GM12878 (cell line): ENCODE measurements around the gene GPHB5. TPM values are rescaled to one million over a fixed set of nuclear protein-coding genes. Genes with fewer than 3 reads are reported as not detected.

ENCODE experiments used
- ATAC-seq: fragments of 200-7000 bp; cut with Tn5 transposase; 3 replicates; pipeline ENCODE4 v1.9.1; 2020; ENCODE audit warnings: mild to moderate bottlenecking, moderate library complexity
- BruUV-seq: library from RNA; stranded (reverse); fragments of 400-500 nt; replicated peaks from 2 replicates; lab custom pipeline; 2021; lab: Mats Ljungman, UMichigan
- CTCF ChIA-PET: fragments of 300-600 bp; sonication (Branson Sonifier 250); formaldehyde crosslinking; extraction: SDS; loops from one replicate; lab custom pipeline; 2021; ENCODE audit warnings: inconsistent platforms; lab: Yijun Ruan, JAX
- POLR2A ChIA-PET: fragments of 350-600 bp; formaldehyde crosslinking; extraction: SDS; loops from one replicate; lab custom pipeline; 2021; ENCODE audit warnings: inconsistent platforms; lab: Charles Lee
- RAD21 ChIA-PET: fragments of 300-600 bp; sonication (Branson Sonifier 250); formaldehyde crosslinking; loops from one replicate; lab custom pipeline; 2023; ENCODE audit warnings: antibody characterized with exemption; ENCODE audit not compliant: unreplicated experiment; lab: Charles Lee
- SMC1A ChIA-PET: fragments of 300-600 bp; sonication (Branson Sonifier 250); formaldehyde crosslinking; loops from one replicate; lab custom pipeline; 2023; ENCODE audit not compliant: unreplicated experiment, uncharacterized antibody; lab: Charles Lee
- DNase-seq: peaks from one replicate; pipeline ENCODE4 v3.0.0-alpha.2; 2011; ENCODE audit warnings: low read depth, low spot score
- FAIRE-seq: peaks from 3 replicates; lab custom pipeline; 2011; peaks lifted over from hg19 to GRCh38; lab: Jason Lieb, UNC
- H2AFZ ChIP-seq: 2 replicates; pipeline ENCODE4 v1.6.0; 2011; ENCODE audit warnings: low read depth, low read length, control low read depth; ENCODE audit not compliant: control insufficient read depth
- H3K27ac ChIP-seq: 2 replicates; pipeline ENCODE4 v1.5.1; 2011; ENCODE audit warnings: control low read depth; ENCODE audit not compliant: control insufficient read depth, insufficient read depth
- H3K27me3 ChIP-seq, 2 experiments: replicated peaks in 1 of 2; 2 replicates each; pipeline versions ENCODE4 v1.6.0 to v1.6.1; 2011; ENCODE audit warnings: low read length in 1 of 2; ENCODE audit not compliant: control insufficient read depth in 2 of 2, insufficient read depth in 2 of 2
- H3K36me3 ChIP-seq, 2 experiments: 2 replicates each; pipeline ENCODE4 v1.5.1; 2011; ENCODE audit warnings: low read length in 1 of 2; ENCODE audit not compliant: control insufficient read depth in 2 of 2, insufficient read depth in 2 of 2
- H3K4me1 ChIP-seq: 2 replicates; pipeline ENCODE4 v1.6.1; 2011; ENCODE audit warnings: mild to moderate bottlenecking, low read length, moderate library complexity, mixed read lengths; ENCODE audit not compliant: control insufficient read depth, insufficient read depth
- H3K4me2 ChIP-seq: 2 replicates; pipeline ENCODE4 v1.6.0; 2011; ENCODE audit warnings: control low read depth; ENCODE audit not compliant: control insufficient read depth, insufficient read depth
- H3K4me3 ChIP-seq: fragments of 200-600 bp; sonication (generic); 2 replicates; pipeline ENCODE4 v1.5.1; 2016
- H3K79me2 ChIP-seq: 2 replicates; pipeline ENCODE4 v1.6.0; 2011; ENCODE audit warnings: low read length; ENCODE audit not compliant: control insufficient read depth, insufficient read depth
- H3K9ac ChIP-seq: 2 replicates; pipeline ENCODE4 v1.8.0; 2011; ENCODE audit warnings: low read length, control low read depth, mixed read lengths; ENCODE audit not compliant: control insufficient read depth, insufficient read depth
- H3K9me3 ChIP-seq: replicated peaks from 3 replicates; pipeline ENCODE4 v1.5.1; 2011; ENCODE audit warnings: mild to moderate bottlenecking, low read length; ENCODE audit not compliant: control insufficient read depth, insufficient read depth
- H4K20me1 ChIP-seq: 2 replicates; pipeline ENCODE4 v1.6.0; 2011; ENCODE audit not compliant: control insufficient read depth, insufficient read depth
- CBFB ChIP-seq: IDR thresholded peaks from 2 replicates; pipeline ENCODE4 v1.6.1; 2016; ENCODE audit warnings: antibody characterized with exemption, low read depth
- DPF2 ChIP-seq: fragments of 450-650 bp; IDR thresholded peaks from 2 replicates; pipeline ENCODE4 v1.6.1; 2017; ENCODE audit warnings: mild to moderate bottlenecking
- GABPA ChIP-seq: IDR thresholded peaks from 2 replicates; pipeline ENCODE4 v1.6.1; 2014; ENCODE audit warnings: antibody characterized with exemption, low read depth, mild to moderate bottlenecking, inconsistent platforms
- HCFC1 ChIP-seq: fragments of 150-350 bp; IDR thresholded peaks from 2 replicates; pipeline ENCODE4 v1.6.1; 2014; ENCODE audit warnings: low read length
- IRF4 ChIP-seq: IDR thresholded peaks from 2 replicates; pipeline ENCODE4 v1.6.1; 2011; ENCODE audit warnings: low read depth, low read length
- KLF5 ChIP-seq: fragments of 450-650 bp; IDR thresholded peaks from 2 replicates; pipeline ENCODE4 v1.6.1; 2014; ENCODE audit warnings: mild to moderate bottlenecking; ENCODE audit not compliant: partially characterized antibody
- NFYB ChIP-seq: IDR thresholded peaks from 2 replicates; pipeline ENCODE4 v1.6.1; 2011; ENCODE audit warnings: low read depth, mild to moderate bottlenecking, low read length, improper control_type of control experiment, moderate library complexity; ENCODE audit not compliant: insufficient read depth
- NRF1 ChIP-seq: conservative IDR thresholded peaks from 2 replicates; pipeline ENCODE4 v1.6.1; 2011; ENCODE audit warnings: mild to moderate bottlenecking, low read depth, low read length, improper control_type of control experiment
- RELA ChIP-seq: fragments of 450-650 bp; IDR thresholded peaks from 2 replicates; pipeline ENCODE4 v1.8.0; 2014; ENCODE audit warnings: borderline replicate concordance; ENCODE audit not compliant: partially characterized antibody
- SMC3 ChIP-seq: IDR thresholded peaks from 2 replicates; pipeline ENCODE4 v1.6.1; 2011; ENCODE audit warnings: low read length, improper control_type of control experiment, borderline replicate concordance
- ZBTB11 ChIP-seq: fragments of 450-650 bp; formaldehyde crosslinking; IDR thresholded peaks from 2 replicates; pipeline ENCODE4 v1.5.0; 2022; ENCODE audit warnings: mild to moderate bottlenecking, missing genetic modification characterization
- WGBS: methylation state at CpG from one replicate; pipeline ENCODE4 v1.1.6; 2016; ENCODE audit warnings: low lambda C conversion rate; ENCODE audit not compliant: insufficient replicate concordance, insufficient coverage; ENCODE audit errors: missing lambda C conversion rate; 5-methylcytosine and 5-hydroxymethylcytosine counted together
- in situ Hi-C: fragments of 300-500 bp; cut with MboI; formaldehyde crosslinking; loops from 9 replicates; pipeline ENCODE4 v1.14.3; 2018; ENCODE audit warnings: mixed read lengths
- intact Hi-C: fragments of 100-400 bp; cut with micrococcal nuclease; formaldehyde crosslinking; loops from one replicate; pipeline ENCODE4 v1.14.2; 2022; ENCODE audit not compliant: unreplicated experiment
- polyA plus RNA-seq, 11 experiments: library from polyadenylated mRNA; depleted of rRNA in 4 of 11; unstranded in 6 of 11; stranded (reverse) in 5 of 11; fragments of >200 nt; fragmentation: Nextera tagmentation in 4 of 11; fragmentation: Illumina TruSeq in 1 of 11; extraction: Ambion mirVana in 4 of 11; extraction: Trizol in 1 of 11; gene quantifications; 1 replicate in 1 of 11; 2 replicates in 10 of 11; pipeline versions ENCODE4 v1.2.1 to v1.2.3, GENCODE V29; 2011 to 2016; ENCODE audit warnings: inconsistent platforms in 2 of 11, missing spikeins in 2 of 11, low read depth in 1 of 11
- total RNA-seq, 4 experiments: library from RNA; depleted of rRNA in 3 of 4; stranded (reverse); fragments of >200 nt in 3 of 4; fragmentation: Illumina TruSeq in 1 of 4; extraction: Trizol in 1 of 4; gene quantifications; 2 replicates each; pipeline versions ENCODE4 v1.2.1 to v1.2.3, GENCODE V29; 2013 to 2021
- TF ChIP-seq, protein P1 (sequence below): fragments of 450-650 bp; IDR thresholded peaks from 2 replicates; pipeline ENCODE4 v1.6.1; 2017; ENCODE audit warnings: borderline replicate concordance
- TF ChIP-seq, protein P2 (sequence below): IDR thresholded peaks from 2 replicates; pipeline ENCODE4 v1.6.1; 2012; ENCODE audit warnings: low read depth, low read length, improper control_type of control experiment

The GPHB5 gene
- total and polyA plus RNA-seq, 10 of the 15 experiments (the other 5 are each of a cell fraction or from before 2014, with no cell fraction given) = not detected

DNA sequence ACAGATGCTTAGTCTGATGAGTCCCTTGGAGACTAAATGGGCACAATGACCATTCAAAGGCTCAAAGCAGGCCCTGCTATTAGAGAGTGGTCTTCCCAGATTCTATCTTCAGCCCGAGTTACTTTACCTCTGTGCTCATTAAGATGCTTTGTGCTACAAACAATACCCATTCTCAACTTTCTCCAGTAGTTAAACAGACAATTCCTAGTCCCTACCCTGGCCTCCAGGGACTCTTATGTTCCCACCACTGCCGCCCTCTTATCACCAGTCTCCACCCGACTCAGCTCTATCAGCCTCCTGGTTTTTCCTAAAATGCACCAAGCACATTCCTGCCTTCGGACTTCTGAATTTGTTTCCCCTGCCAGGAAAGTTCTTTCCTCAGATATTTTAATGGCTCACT, 25.6 kb upstream of the GPHB5 start (continued):
- TF ChIP-seq, protein P1, sequence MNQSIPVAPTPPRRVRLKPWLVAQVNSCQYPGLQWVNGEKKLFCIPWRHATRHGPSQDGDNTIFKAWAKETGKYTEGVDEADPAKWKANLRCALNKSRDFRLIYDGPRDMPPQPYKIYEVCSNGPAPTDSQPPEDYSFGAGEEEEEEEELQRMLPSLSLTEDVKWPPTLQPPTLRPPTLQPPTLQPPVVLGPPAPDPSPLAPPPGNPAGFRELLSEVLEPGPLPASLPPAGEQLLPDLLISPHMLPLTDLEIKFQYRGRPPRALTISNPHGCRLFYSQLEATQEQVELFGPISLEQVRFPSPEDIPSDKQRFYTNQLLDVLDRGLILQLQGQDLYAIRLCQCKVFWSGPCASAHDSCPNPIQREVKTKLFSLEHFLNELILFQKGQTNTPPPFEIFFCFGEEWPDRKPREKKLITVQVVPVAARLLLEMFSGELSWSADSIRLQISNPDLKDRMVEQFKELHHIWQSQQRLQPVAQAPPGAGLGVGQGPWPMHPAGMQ = no peak
- TF ChIP-seq GABPA (no peak), SMC3 (no peak)

DNA sequence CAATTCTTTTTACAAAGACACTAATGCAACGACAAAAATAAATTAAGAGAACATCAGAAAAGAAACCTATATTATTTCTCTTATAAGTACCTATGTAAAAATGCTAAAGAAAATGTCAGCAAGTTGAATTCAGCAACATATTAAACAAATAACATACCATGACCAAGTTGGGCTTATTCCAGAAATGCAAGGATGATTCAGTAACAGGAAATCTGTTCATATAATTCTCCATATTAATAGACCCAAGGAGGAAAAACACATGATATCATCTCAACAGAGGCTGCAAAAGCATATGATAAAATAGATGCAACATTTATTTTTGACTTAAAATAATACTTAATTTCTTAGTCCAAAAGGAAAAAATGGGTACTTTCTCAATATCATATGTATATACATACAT, 25.1 kb upstream of the GPHB5 start:
- Histone ChIP-seq H3K4me1 (no peaks in the 10 kb centered on the region), H3K9ac (no peak overlapping the region), H2AFZ (no peak overlapping the region), H3K79me2 (no peaks in the 10 kb centered on the region)
- no peak for FAIRE-seq
- BruUV-seq = no TSS peak
- no peak for DNase-seq
- intact Hi-C loops = no loop called here
- POLR2A ChIA-PET = no interaction called here
- ATAC-seq = no peak
- RAD21 ChIA-PET = no interaction called here
- TF ChIP-seq ZBTB11 (no peak), RELA (no peak), NRF1 (no peak), DPF2 (no peak), KLF5 (no peak), IRF4 (no peak), NFYB (no peak), HCFC1 (no peak), CBFB (no peak)
- TF ChIP-seq, protein P2, sequence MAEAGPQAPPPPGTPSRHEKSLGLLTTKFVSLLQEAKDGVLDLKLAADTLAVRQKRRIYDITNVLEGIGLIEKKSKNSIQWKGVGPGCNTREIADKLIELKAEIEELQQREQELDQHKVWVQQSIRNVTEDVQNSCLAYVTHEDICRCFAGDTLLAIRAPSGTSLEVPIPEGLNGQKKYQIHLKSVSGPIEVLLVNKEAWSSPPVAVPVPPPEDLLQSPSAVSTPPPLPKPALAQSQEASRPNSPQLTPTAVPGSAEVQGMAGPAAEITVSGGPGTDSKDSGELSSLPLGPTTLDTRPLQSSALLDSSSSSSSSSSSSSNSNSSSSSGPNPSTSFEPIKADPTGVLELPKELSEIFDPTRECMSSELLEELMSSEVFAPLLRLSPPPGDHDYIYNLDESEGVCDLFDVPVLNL = no peak
- TF ChIP-seq, all 136 proteins: peak for 0
- Histone ChIP-seq H3K4me3 (no peak overlapping the region), H3K9me3 (no peaks in the 10 kb centered on the region), H3K36me3 (no peaks in the 10 kb centered on the region), H4K20me1 (no peaks in the 10 kb centered on the region), H3K27ac (no peak overlapping the region), H3K4me2 (no peak overlapping the region), H3K27me3 (no peaks in the 10 kb centered on the region)
- 5% methylated on average over 1 of the region's 1 CpG for WGBS
- in situ Hi-C loops = no loop called here
- CTCF ChIA-PET = no interaction called here
- SMC1A ChIA-PET = no interaction called here
